ENCODE measurements around the gene IPO9. TPM values are rescaled to one million over a fixed set of nuclear protein-coding genes. Genes with fewer than 3 reads are reported as not detected.

Gene IPO9
- total and polyA plus RNA-seq, 2 experiments from 2014 or later, result 47.6 to 87.4 TPM

MicroRNAs encoded within 50 kb of the gene (microRNA counts, 767-probe panel; counts per million panel counts)
- not detected for microRNA hsa-miR-1231

Small RNA genes within 50 kb of the gene (microRNA-seq; reads per million reads assigned to microRNA genes)
- gene MIR1231 (not detected), gene MIR6739 (not detected)

Small RNA genes within 50 kb of the gene (small RNA-seq; reads per million reads assigned to genes)
- not detected for gene MIR1231 (ENCODE audit: low replicate concordance)
- not detected for gene MIR6739 (ENCODE audit: low replicate concordance)

Other genes starting within 250 kb of the IPO9 start
- 3.8 and 9.2 TPM in 2 replicates for gene SHISA4, start 59.7 kb downstream of the IPO9 start, total RNA-seq (2014; rRNA removed; shearing (Covaris generic))
- gene SHISA4, start 59.7 kb downstream of the IPO9 start, polyA plus RNA-seq (2016; fragmentation: Nextera tagmentation; extraction: Ambion mirVana), result 5.4 and 8.0 TPM in 2 replicates
- 0.82 and 1.7 TPM in 2 replicates for gene LMOD1, start 117.4 kb downstream of the IPO9 start, total RNA-seq (2014; rRNA removed; shearing (Covaris generic))
- 0.74 and 1.0 TPM in 2 replicates for gene LMOD1, start 117.4 kb downstream of the IPO9 start, polyA plus RNA-seq (2016; fragmentation: Nextera tagmentation; extraction: Ambion mirVana)
- 38.5 and 45.9 TPM in 2 replicates for gene TIMM17A, start 126.3 kb downstream of the IPO9 start, total RNA-seq (2014; rRNA removed; shearing (Covaris generic))
- gene TIMM17A, start 126.3 kb downstream of the IPO9 start, polyA plus RNA-seq (2016; fragmentation: Nextera tagmentation; extraction: Ambion mirVana), result 53.4 and 60.0 TPM in 2 replicates
- 61.6 and 80.3 TPM in 2 replicates for gene RNPEP, start 153.5 kb downstream of the IPO9 start, total RNA-seq (2014; rRNA removed; shearing (Covaris generic))
- 32.1 and 35.0 TPM in 2 replicates for gene RNPEP, start 153.5 kb downstream of the IPO9 start, polyA plus RNA-seq (2016; fragmentation: Nextera tagmentation; extraction: Ambion mirVana)
- 13.0 and 19.5 TPM in 2 replicates for gene ELF3, start 181.4 kb downstream of the IPO9 start, total RNA-seq (2014; rRNA removed; shearing (Covaris generic))
- 10.9 and 12.3 TPM in 2 replicates for gene ELF3, start 181.4 kb downstream of the IPO9 start, polyA plus RNA-seq (2016; fragmentation: Nextera tagmentation; extraction: Ambion mirVana)

Measured in GM23338 (cell line).